Glutamatergic neuron (in vitro differentiated cells): Measurements from ENCODE around the gene PTGR3. TPM values are rescaled to one million over a fixed set of nuclear protein-coding genes. Genes with fewer than 3 reads are reported as not detected.

Source experiments
- DNase-seq: peaks from one replicate; pipeline ENCODE4 v3.0.0; 2022
- H3K27ac Mint-ChIP-seq: one replicate; pipeline ENCODE4 v1.8.0; 2020; ENCODE audit warnings: mild to moderate bottlenecking, mixed read lengths, inconsistent platforms; ENCODE audit not compliant: unreplicated experiment
- H3K27me3 Mint-ChIP-seq: one replicate; pipeline ENCODE4 v1.8.0; 2020; ENCODE audit warnings: mild to moderate bottlenecking, moderate library complexity, mixed read lengths, inconsistent platforms; ENCODE audit not compliant: unreplicated experiment
- H3K36me3 Mint-ChIP-seq: one replicate; pipeline ENCODE4 v1.8.0; 2020; ENCODE audit warnings: mild to moderate bottlenecking, mixed read lengths, inconsistent platforms; ENCODE audit not compliant: unreplicated experiment
- H3K4me1 Mint-ChIP-seq: one replicate; pipeline ENCODE4 v1.8.0; 2020; ENCODE audit warnings: mild to moderate bottlenecking, low read depth, mixed read lengths, inconsistent platforms; ENCODE audit not compliant: unreplicated experiment
- H3K4me3 Mint-ChIP-seq: one replicate; pipeline ENCODE4 v1.8.0; 2020; ENCODE audit warnings: mild to moderate bottlenecking, mixed read lengths, inconsistent platforms; ENCODE audit not compliant: unreplicated experiment
- H3K9me3 Mint-ChIP-seq: one replicate; pipeline ENCODE4 v1.8.0; 2020; ENCODE audit warnings: mild to moderate bottlenecking, moderate library complexity, mixed read lengths, inconsistent platforms; ENCODE audit not compliant: unreplicated experiment
- total RNA-seq: library from RNA; stranded (reverse); fragmentation: NEBNext Ultra II Directional; extraction: Animal tissue kit (Norgen Biotek cat#: 25700); gene quantifications from one replicate; pipeline ENCODE4 v1.2.1, GENCODE V29; 2021; ENCODE audit not compliant: unreplicated experiment
- TF ChIP-seq, protein P1 (sequence below): fragments of 200-600 bp; sonication (generic); IDR thresholded peaks from one replicate; pipeline ENCODE4 v1.5.0; 2021; ENCODE audit not compliant: partially characterized antibody, unreplicated experiment

The PTGR3 gene
- total RNA-seq, 1 donor from 2014 or later: 20.4 TPM

- Mint-ChIP-seq H3K27me3 (peaks cover 4% of the 10 kb centered on the region), H3K36me3 (peaks cover 4% of the 10 kb centered on the region), H3K9me3 (peaks cover 2% of the 10 kb centered on the region), H3K4me3 (no peak overlapping the region), H3K4me1 (no peaks in the 10 kb centered on the region), H3K27ac (no peak overlapping the region)
- no peak for DNase-seq
- TF ChIP-seq, protein P1, sequence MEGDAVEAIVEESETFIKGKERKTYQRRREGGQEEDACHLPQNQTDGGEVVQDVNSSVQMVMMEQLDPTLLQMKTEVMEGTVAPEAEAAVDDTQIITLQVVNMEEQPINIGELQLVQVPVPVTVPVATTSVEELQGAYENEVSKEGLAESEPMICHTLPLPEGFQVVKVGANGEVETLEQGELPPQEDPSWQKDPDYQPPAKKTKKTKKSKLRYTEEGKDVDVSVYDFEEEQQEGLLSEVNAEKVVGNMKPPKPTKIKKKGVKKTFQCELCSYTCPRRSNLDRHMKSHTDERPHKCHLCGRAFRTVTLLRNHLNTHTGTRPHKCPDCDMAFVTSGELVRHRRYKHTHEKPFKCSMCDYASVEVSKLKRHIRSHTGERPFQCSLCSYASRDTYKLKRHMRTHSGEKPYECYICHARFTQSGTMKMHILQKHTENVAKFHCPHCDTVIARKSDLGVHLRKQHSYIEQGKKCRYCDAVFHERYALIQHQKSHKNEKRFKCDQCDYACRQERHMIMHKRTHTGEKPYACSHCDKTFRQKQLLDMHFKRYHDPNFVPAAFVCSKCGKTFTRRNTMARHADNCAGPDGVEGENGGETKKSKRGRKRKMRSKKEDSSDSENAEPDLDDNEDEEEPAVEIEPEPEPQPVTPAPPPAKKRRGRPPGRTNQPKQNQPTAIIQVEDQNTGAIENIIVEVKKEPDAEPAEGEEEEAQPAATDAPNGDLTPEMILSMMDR: no peak
These were observed 38.0 kb downstream of the PTGR3 start for GRCh38 chr18:75170916-75171315.

DNA sequence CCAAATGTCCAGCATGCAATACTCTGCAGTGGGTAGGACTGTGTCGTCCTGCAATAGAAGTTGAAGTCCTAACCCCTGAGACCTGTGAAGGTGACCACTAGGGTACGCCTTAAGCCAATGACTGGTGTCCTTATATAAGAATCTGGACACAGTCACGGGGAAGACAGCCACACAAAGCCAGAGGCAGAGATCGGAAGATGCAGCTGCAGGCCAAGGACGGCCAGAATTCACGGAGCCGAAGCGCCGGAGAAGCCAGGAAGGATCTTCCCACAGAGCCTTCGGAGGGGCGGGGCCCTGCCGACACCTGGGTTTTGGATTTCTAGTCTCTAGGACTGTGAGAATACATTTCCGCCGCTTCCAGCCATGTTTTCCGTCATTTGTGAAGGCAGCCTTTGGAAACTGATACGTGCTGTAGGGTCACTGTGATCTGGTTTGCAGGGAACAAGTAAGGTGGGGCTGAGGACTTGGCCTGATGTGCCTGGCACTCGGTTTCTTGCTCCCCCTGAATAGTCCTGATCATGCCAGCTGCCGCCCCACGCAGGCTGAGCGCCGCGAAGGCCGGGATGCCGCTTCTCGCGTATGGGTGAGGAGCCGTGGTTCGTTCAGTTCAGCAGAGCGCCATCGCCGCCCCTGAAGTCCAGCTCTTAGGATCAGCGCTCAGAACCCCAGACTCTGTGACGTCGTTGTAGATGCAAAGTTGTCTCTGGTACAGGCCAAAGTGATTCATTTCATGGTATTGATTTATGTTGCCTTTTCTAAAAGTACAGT lies 38.7 kb downstream of the PTGR3 start:
- no peaks in the 10 kb centered on the region for H3K4me1 Mint-ChIP-seq
- H3K4me3 Mint-ChIP-seq: no peak overlapping the region
- H3K9me3 Mint-ChIP-seq: peaks cover 2% of the 10 kb centered on the region
- H3K27me3 Mint-ChIP-seq: peaks cover 4% of the 10 kb centered on the region
- no peak for DNase-seq
- H3K36me3 Mint-ChIP-seq: peaks cover 4% of the 10 kb centered on the region
- no peak overlapping the region for H3K27ac Mint-ChIP-seq
- TF ChIP-seq, protein P1: no peak

DNA sequence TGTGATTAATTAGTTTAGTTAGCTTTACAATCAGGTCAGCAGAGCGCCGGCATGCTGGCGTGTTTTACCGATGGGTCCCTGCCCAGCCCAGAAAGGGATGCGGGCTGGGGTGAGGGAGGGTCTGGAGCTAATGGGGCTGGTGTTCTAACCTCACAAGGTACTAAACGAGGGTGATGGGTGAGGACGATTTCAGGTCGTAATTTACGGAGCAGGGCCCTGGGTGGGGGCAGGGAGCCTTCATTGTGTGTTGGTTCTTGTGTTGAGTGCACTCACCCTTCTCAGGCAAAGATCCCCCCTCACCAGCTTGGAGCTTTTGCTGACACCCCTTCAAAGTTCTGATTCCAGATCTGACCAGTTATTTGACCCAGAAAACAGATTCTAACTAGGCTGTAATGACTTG lies 39.5 kb downstream of the PTGR3 start:
- Mint-ChIP-seq H3K27me3 (peaks cover 4% of the 10 kb centered on the region), H3K27ac (no peak overlapping the region), H3K36me3 (peaks cover 4% of the 10 kb centered on the region), H3K4me3 (no peak overlapping the region), H3K9me3 (peaks cover 2% of the 10 kb centered on the region), H3K4me1 (no peaks in the 10 kb centered on the region)
- no peak for DNase-seq
- TF ChIP-seq, protein P1: no peak

- Mint-ChIP-seq H3K27me3 (peaks cover 4% of the 10 kb centered on the region), H3K4me1 (no peaks in the 10 kb centered on the region), H3K4me3 (no peak overlapping the region), H3K36me3 (peaks cover 4% of the 10 kb centered on the region), H3K27ac (no peak overlapping the region), H3K9me3 (peaks cover 5% of the 10 kb centered on the region)
- TF ChIP-seq, protein P1: no peak
- DNase-seq: no peak
These were observed 40.3 kb downstream of the PTGR3 start for GRCh38 chr18:75168619-75169018.
